H1 (cell line): ENCODE measurements around the gene VENTX. TPM values are rescaled to one million over a fixed set of nuclear protein-coding genes. Genes with fewer than 3 reads are reported as not detected.

Experiments
- CTCF ChIA-PET: fragments of 300-600 bp; sonication (Branson Sonifier 250); formaldehyde crosslinking; loops from one replicate; lab custom pipeline; 2021; ENCODE audit not compliant: partially characterized antibody; lab: Charles Lee
- POLR2A ChIA-PET: fragments of 300-600 bp; sonication (Branson Sonifier 250); formaldehyde crosslinking; loops from one replicate; lab custom pipeline; 2021; ENCODE audit warnings: inconsistent platforms; ENCODE audit not compliant: partially characterized antibody; lab: Charles Lee
- DNase-seq, 2 experiments: peaks; one replicate each; pipeline versions ENCODE4 v3.0.0 to v3.0.0-alpha.2; 2010 to 2022; ENCODE audit warnings: low spot score in 2 of 2, low read depth in 1 of 2, mixed read lengths in 1 of 2
- FAIRE-seq: peaks from 2 replicates; lab custom pipeline; 2011; peaks lifted over from hg19 to GRCh38; lab: Jason Lieb, UNC
- H2AFZ ChIP-seq: 2 replicates; pipeline ENCODE4 v1.8.1; 2012; ENCODE audit warnings: low read length, inconsistent platforms
- H2AK5ac ChIP-seq: 2 replicates; pipeline ENCODE4 v1.6.1; 2013; ENCODE audit warnings: low read depth, low read length
- H2BK120ac ChIP-seq: replicated peaks from 2 replicates; pipeline ENCODE3; 2013; ENCODE audit warnings: low read depth, low read length, inconsistent platforms
- H2BK12ac ChIP-seq: 2 replicates; pipeline ENCODE4 v1.6.1; 2013; ENCODE audit warnings: low read depth, low read length
- H2BK15ac ChIP-seq: 2 replicates; pipeline ENCODE4 v1.6.1; 2013; ENCODE audit warnings: low read length
- H2BK20ac ChIP-seq: 2 replicates; pipeline ENCODE4 v1.6.1; 2013; ENCODE audit warnings: low read length
- H2BK5ac ChIP-seq: 2 replicates; pipeline ENCODE4 v1.6.1; 2013; ENCODE audit warnings: low read depth, low read length
- H3K14ac ChIP-seq: 2 replicates; pipeline ENCODE4 v1.6.1; 2013; ENCODE audit warnings: inconsistent platforms; ENCODE audit not compliant: insufficient read length
- H3K18ac ChIP-seq: 2 replicates; pipeline ENCODE4 v1.6.1; 2013; ENCODE audit warnings: low read length; ENCODE audit errors: extremely low read depth
- H3K23ac ChIP-seq: 2 replicates; pipeline ENCODE4 v1.6.1; 2013; ENCODE audit warnings: inconsistent platforms; ENCODE audit not compliant: insufficient read length
- H3K23me2 ChIP-seq: 2 replicates; pipeline ENCODE4 v1.6.1; 2013; ENCODE audit warnings: low read depth, low read length
- H3K27ac ChIP-seq: 2 replicates; pipeline ENCODE4 v1.6.1; 2011; ENCODE audit warnings: low read depth, low read length, inconsistent platforms
- H3K27me3 ChIP-seq, 4 experiments: replicated peaks in 1 of 4; 1 replicate in 1 of 4; 2 replicates in 3 of 4; pipeline versions ENCODE4 v1.6.1 to v1.8.1; 2011 to 2013; ENCODE audit warnings: low read length in 3 of 4, mild to moderate bottlenecking in 3 of 4, inconsistent platforms in 2 of 4, mixed read lengths in 2 of 4, moderate library complexity in 1 of 4; ENCODE audit not compliant: control insufficient read depth in 3 of 4, insufficient read depth in 3 of 4; ENCODE audit errors: extremely low read depth in 1 of 4
- H3K36me3 ChIP-seq, 4 experiments: 2 replicates each; pipeline versions ENCODE4 v1.6.1 to v1.8.1; 2011 to 2013; ENCODE audit warnings: mild to moderate bottlenecking in 4 of 4, low read length in 3 of 4, moderate library complexity in 2 of 4, control low read depth in 1 of 4, inconsistent platforms in 1 of 4; ENCODE audit not compliant: insufficient read depth in 4 of 4, control insufficient read depth in 2 of 4
- H3K4ac ChIP-seq: replicated peaks from 2 replicates; pipeline ENCODE3; 2013; ENCODE audit warnings: low read length, low read depth, mixed read lengths, inconsistent platforms; ENCODE audit not compliant: insufficient read length
- H3K4me1 ChIP-seq, 4 experiments: replicated peaks in 1 of 4; 1 replicate in 1 of 4; 2 replicates in 3 of 4; pipeline versions ENCODE4 v1.6.1 to v1.8.1; 2011 to 2013; ENCODE audit warnings: low read length in 3 of 4, inconsistent platforms in 2 of 4, mixed read lengths in 1 of 4; ENCODE audit not compliant: insufficient read depth in 4 of 4, control insufficient read depth in 3 of 4
- H3K4me2 ChIP-seq, 2 experiments: 2 replicates each; pipeline versions ENCODE4 v1.6.1 to v1.8.1; 2011 to 2013; ENCODE audit warnings: low read depth in 2 of 2, low read length in 2 of 2, control low read depth in 1 of 2, inconsistent platforms in 1 of 2, mild to moderate bottlenecking in 1 of 2; ENCODE audit not compliant: insufficient read depth in 1 of 2
- H3K4me3 ChIP-seq, 4 experiments: fragments of 200-600, 300-600 bp in 1 of 4; sonication (generic), shearing (Covaris generic), sonication (Bioruptor Twin) in 1 of 4; 2 replicates each; pipeline versions ENCODE4 v1.5.1 to v1.8.1; 2011 to 2016; ENCODE audit warnings: low read length in 4 of 4, low read depth in 3 of 4, control low read depth in 2 of 4, inconsistent platforms in 2 of 4, mild to moderate bottlenecking in 2 of 4, mixed read lengths in 1 of 4, moderate library complexity in 1 of 4; ENCODE audit not compliant: insufficient read depth in 2 of 4; ENCODE audit errors: extremely low read depth in 1 of 4
- H3K56ac ChIP-seq: replicated peaks from 2 replicates; pipeline ENCODE3; 2013; ENCODE audit warnings: low read depth, mild to moderate bottlenecking, mixed read lengths, low read length, inconsistent platforms; ENCODE audit not compliant: insufficient read length
- H3K79me1 ChIP-seq: 2 replicates; pipeline ENCODE4 v1.6.1; 2013; ENCODE audit warnings: low read depth, low read length, control low read depth
- H3K79me2 ChIP-seq, 2 experiments: 2 replicates each; pipeline versions ENCODE4 v1.6.1 to v1.8.1; 2012 to 2013; ENCODE audit warnings: low read length in 2 of 2, mild to moderate bottlenecking in 2 of 2, inconsistent platforms in 1 of 2; ENCODE audit not compliant: insufficient read depth in 2 of 2, control insufficient read depth in 1 of 2
- H3K9ac ChIP-seq, 4 experiments: replicated peaks in 1 of 4; 1 replicate in 1 of 4; 2 replicates in 3 of 4; pipeline versions ENCODE4 v1.6.1 to v1.8.1; 2011 to 2013; ENCODE audit warnings: low read depth in 3 of 4, low read length in 3 of 4, control low read depth in 2 of 4, mild to moderate bottlenecking in 2 of 4, moderate library complexity in 2 of 4, inconsistent platforms in 1 of 4; ENCODE audit errors: extremely low read depth in 1 of 4
- H3K9me3 ChIP-seq, 2 experiments: 2 replicates each; pipeline versions ENCODE4 v1.6.1 to v1.8.1; 2012 to 2013; ENCODE audit warnings: mild to moderate bottlenecking in 2 of 2, moderate library complexity in 2 of 2, control low read depth in 1 of 2, inconsistent platforms in 1 of 2, low read depth in 1 of 2, low read length in 1 of 2, mixed read lengths in 1 of 2; ENCODE audit not compliant: insufficient read depth in 2 of 2
- H4K20me1 ChIP-seq, 2 experiments: replicated peaks in 1 of 2; 2 replicates each; pipeline versions ENCODE3 to v1.8.1; 2011 to 2013; ENCODE audit warnings: inconsistent platforms in 2 of 2, low read length in 2 of 2, mild to moderate bottlenecking in 1 of 2; ENCODE audit not compliant: insufficient read depth in 2 of 2, control insufficient read depth in 1 of 2
- H4K5ac ChIP-seq: 2 replicates; pipeline ENCODE4 v1.6.1; 2013; ENCODE audit warnings: low read length, low read depth, mixed read lengths, inconsistent platforms; ENCODE audit not compliant: insufficient read length
- H4K8ac ChIP-seq: 2 replicates; pipeline ENCODE4 v1.8.0; 2013; ENCODE audit warnings: mild to moderate bottlenecking, moderate library complexity, low read length, inconsistent platforms; ENCODE audit not compliant: insufficient read depth; ENCODE audit errors: extremely low read depth
- H4K91ac ChIP-seq: replicated peaks from 2 replicates; pipeline ENCODE3; 2013; ENCODE audit warnings: low read length, mixed read lengths, inconsistent platforms; ENCODE audit not compliant: insufficient read length
- CHD2 ChIP-seq: IDR thresholded peaks from 2 replicates; pipeline ENCODE4 v1.6.1; 2012; ENCODE audit warnings: low read length, improper control_type of control experiment
- KDM5A ChIP-seq: fragments of 200-600 bp; IDR thresholded peaks from 2 replicates; pipeline ENCODE4 v1.7.1; 2012; ENCODE audit warnings: mild to moderate bottlenecking, low read length, inconsistent platforms, mixed read lengths
- MAFK ChIP-seq: IDR thresholded peaks from 2 replicates; pipeline ENCODE4 v1.6.1; 2012; ENCODE audit warnings: low read depth, mild to moderate bottlenecking, improper control_type of control experiment, low read length
- SIN3A ChIP-seq, 2 experiments: IDR thresholded peaks in 1 of 2; conservative IDR thresholded peaks in 1 of 2; 2 replicates each; pipeline ENCODE4 v1.6.1; 2011 to 2012; ENCODE audit warnings: low read length in 2 of 2, improper control_type of control experiment in 1 of 2, low read depth in 1 of 2, mild to moderate bottlenecking in 1 of 2
- SUZ12 ChIP-seq: fragments of 200-600 bp; sonication (generic); IDR thresholded peaks from 2 replicates; pipeline ENCODE4 v1.6.1; 2012; ENCODE audit warnings: mild to moderate bottlenecking, inconsistent platforms, low read length, moderate library complexity, mixed read lengths
- TAF1 ChIP-seq: IDR thresholded peaks from 2 replicates; pipeline ENCODE4 v1.6.1; 2011; ENCODE audit warnings: mild to moderate bottlenecking, low read depth, low read length
- TEAD4 ChIP-seq: IDR thresholded peaks from 2 replicates; pipeline ENCODE4 v1.6.1; 2012; ENCODE audit warnings: low read depth, low read length, inconsistent platforms, mixed read lengths
- WGBS, 2 experiments: shearing (Covaris generic) in 1 of 2; methylation state at CpG; one replicate each; pipeline versions ENCODE4 v1.1.6 to v1.1.7; 2013 to 2015; ENCODE audit warnings: low lambda C conversion rate in 2 of 2, mixed read lengths in 2 of 2, inconsistent platforms in 1 of 2, low coverage in 1 of 2, missing lambda C conversion rate in 1 of 2; ENCODE audit not compliant: insufficient replicate concordance in 2 of 2, insufficient coverage in 1 of 2, insufficient read length in 1 of 2; ENCODE audit errors: extremely low coverage in 1 of 2, missing lambda C conversion rate in 1 of 2; 5-methylcytosine and 5-hydroxymethylcytosine counted together
- polyA plus RNA-seq, 7 experiments: library from polyadenylated mRNA; depleted of rRNA in 3 of 7; stranded (reverse) in 5 of 7; unstranded in 2 of 7; fragments of >200 nt in 5 of 7; fragments of 200-250 nt in 2 of 7; gene quantifications; 1 replicate in 5 of 7; 2 replicates in 1 of 7; 4 replicates in 1 of 7; pipeline versions ENCODE4 v1.2.1 to v1.2.3, GENCODE V29; 2011 to 2013; ENCODE audit warnings: missing spikeins in 2 of 7, mixed read lengths in 2 of 7
- total RNA-seq: library from RNA; stranded (reverse); fragmentation: NEBNext Ultra II Directional; extraction: Animal tissue kit (Norgen Biotek cat#: 25700); gene quantifications from 2 replicates; pipeline ENCODE4 v1.2.1, GENCODE V29; 2021

Gene VENTX
- total and polyA plus RNA-seq, 2 of the 8 experiments (the other 6 are each of a cell fraction or from before 2014, with no cell fraction given) = 5.6 TPM

DNA sequence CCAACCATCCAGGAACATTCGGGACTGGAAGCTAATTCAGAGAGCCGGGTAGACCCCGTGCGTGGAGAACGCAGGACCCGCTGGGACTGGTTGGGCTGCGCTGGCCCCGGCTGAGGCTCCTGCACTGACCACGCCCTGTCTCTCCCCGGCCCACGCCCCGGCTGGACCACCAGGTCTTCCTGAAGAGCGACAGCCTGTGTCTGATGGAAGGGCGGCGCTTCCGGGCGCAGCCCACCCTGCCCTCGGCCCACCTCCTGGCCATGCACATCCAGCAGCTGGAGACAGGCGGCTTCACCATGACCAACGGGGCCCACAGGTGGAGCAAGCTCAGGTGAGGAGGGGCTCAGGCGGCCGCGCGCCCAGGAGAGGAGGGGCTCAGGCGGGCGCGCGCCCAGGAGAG, 17.9 kb upstream of the VENTX start:
- H3K27me3 ChIP-seq = no peaks in the 10 kb centered on the region
- H2BK120ac ChIP-seq = no peak overlapping the region
- H3K36me3 ChIP-seq = no peaks in the 10 kb centered on the region; a peak in 1 of 8 replicates
- peaks cover 0 to 4% of the 10 kb centered on the region in 2 experiments; a peak in 1 of 4 replicates for H3K9me3 ChIP-seq
- H4K5ac ChIP-seq = no peak overlapping the region
- no peak overlapping the region for H3K18ac ChIP-seq
- H2BK15ac ChIP-seq = no peak overlapping the region
- peak; percentile 57 to 82 for DNase-seq
- TF ChIP-seq SIN3A (conservative IDR thresholded peaks at IDR 0.05 in 1 of 2, IDR thresholded peaks at IDR 0.05 in 1 of 2; ENCODE audit: low read depth in 1 of 2, low read length in 2 of 2) (0 out of 4 replicates have a peak, but pooled peaks of 1 of the 2 experiments have one; percentile 20), SUZ12 (no peak), TEAD4 (no peak), CHD2 (no peak), KDM5A (0 out of 2 replicates have a peak, but pooled peaks have one; percentile 11), MAFK (no peak), TAF1 (no peak)
- peak overlapping the region in 3 of 4 experiments; percentile 17 to 34 (median 29); a peak in 3 of 8 replicates for H3K4me3 ChIP-seq
- peaks cover 0 to 3% of the 10 kb centered on the region in 2 experiments for H4K20me1 ChIP-seq
- no peak overlapping the region for H2AFZ ChIP-seq
- H2BK20ac ChIP-seq = no peak overlapping the region
- H4K91ac ChIP-seq = no peak overlapping the region
- no peaks in the 10 kb centered on the region for H3K79me2 ChIP-seq
- CTCF ChIA-PET = interaction anchor here (0.5 to 2.6 kb wide), 8 partner anchors 14 to 280 kb away, joined by 3 to 14 read pairs (median 3); partner anchors contain the start of gene KNDC1
- H3K4me2 ChIP-seq = peak overlapping the region in 1 of 2 experiments; percentile 55; a peak in 3 of 4 replicates
- no peak overlapping the region for H3K9ac ChIP-seq
- H3K23ac ChIP-seq = no peak overlapping the region
- H3K23me2 ChIP-seq = no peaks in the 10 kb centered on the region; the same call in 1 of the 2 replicates
- FAIRE-seq = no peak
- H3K79me1 ChIP-seq = no peaks in the 10 kb centered on the region
- POLR2A ChIA-PET = interaction anchor here (0.9 to 1.7 kb wide), 6 partner anchors 9 to 87 kb away, joined by 3 to 8 read pairs (median 3); no protein-coding TSS in a partner anchor
- no peak overlapping the region for H3K14ac ChIP-seq
- H3K4ac ChIP-seq = no peak overlapping the region
- 44% methylated on average over 18 of the region's 28 CpGs; no CpG with 5 or more reads in 1 of the 2 experiments for WGBS, 2 experiments
- 0 out of 2 replicates have a peak overlapping the region, but pooled peaks have one; percentile 55 for H2BK5ac ChIP-seq
- H3K4me1 ChIP-seq = peaks cover 0 to 15% (median 12%) of the 10 kb centered on the region in 4 experiments; a peak in 6 of 7 replicates
- H2BK12ac ChIP-seq = no peak overlapping the region
- no peak overlapping the region for H3K27ac ChIP-seq
- no peak overlapping the region for H3K56ac ChIP-seq
- no peak overlapping the region for H4K8ac ChIP-seq
- H2AK5ac ChIP-seq = no peak overlapping the region
